CD4-positive, alpha-beta T cell treated with Interleukin-15 for 4 hours (primary cell): ENCODE measurements around the gene ABCC2.
"Not testable (repeated sequence)": the region's sequence is repeated elsewhere in the genome, so short reads cannot be mapped to it uniquely, and the experiment has no call there.

Experiments used
- DNase-seq: peaks from one replicate; pipeline ENCODE4 v3.0.0-alpha.2; 2020; ENCODE audit warnings: low spot score

Gene ABCC2

DNA sequence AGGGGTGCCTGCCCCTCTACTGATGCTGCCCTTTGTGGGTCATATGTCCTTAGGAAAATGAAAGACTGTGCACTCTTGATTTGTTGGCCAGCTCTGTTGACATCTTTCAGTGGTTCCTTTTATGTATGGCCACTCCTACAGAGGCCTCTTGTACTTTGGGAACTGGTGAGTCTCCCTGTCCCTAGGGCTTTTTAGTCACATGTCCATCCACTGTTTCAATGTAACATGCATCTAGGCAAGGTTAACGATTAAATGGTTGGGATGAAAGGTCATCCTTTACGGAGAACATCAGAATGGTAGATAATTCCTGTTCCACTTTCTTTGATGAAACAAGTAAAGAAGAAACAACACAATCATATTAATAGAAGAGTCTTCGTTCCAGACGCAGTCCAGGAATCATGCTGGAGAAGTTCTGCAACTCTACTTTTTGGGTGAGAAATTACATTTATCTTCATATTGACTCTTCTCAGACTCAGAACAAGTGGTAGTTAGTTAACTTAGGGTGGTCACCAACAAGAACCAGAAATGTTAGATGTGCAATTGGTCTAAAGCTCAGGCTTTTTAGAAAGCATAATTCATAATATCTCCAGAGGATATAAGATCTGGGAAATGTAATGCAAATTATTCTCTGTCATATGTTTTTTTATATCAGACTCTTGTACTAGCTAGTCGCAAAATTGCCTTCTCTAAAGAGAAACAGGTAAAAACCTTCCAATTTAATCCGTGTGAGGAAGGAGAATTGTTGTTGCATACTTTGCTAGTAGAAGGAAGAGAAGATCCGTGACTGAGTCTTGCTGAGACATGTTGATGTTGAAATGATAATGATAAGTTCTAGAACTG is at the start of gene ABCC2:
Gene ABCC2 (plus strand): TSS at position 194 of the 840 bp plus-strand sequence. CDS start 205 bp downstream, at position 399.
- no peak for DNase-seq

GRCh38 chr10:99733366-99733765 is 49.1 kb upstream of the ABCC2 start:
- DNase-seq: no peak

DNA sequence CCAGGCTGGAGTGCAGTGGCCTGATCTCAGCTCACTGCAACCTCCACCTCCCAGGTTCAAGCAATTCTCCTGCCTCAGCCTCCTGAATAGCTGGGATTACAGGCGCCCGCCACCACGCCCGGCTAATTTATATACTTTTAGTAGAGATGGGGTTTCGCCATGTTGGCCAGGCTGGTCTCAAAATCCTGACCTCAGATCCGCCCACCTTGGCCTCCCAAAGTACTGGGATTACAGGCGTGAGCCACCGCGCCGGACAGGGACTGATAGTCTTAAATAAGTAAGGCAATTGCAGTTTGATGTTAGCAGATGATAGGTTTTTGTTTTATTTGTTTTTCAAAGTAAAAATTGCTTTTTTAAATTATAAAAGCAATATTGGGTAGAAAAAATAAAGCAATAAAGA is 48.3 kb upstream of the ABCC2 start:
- DNase-seq: not testable (repeated sequence)

DNA sequence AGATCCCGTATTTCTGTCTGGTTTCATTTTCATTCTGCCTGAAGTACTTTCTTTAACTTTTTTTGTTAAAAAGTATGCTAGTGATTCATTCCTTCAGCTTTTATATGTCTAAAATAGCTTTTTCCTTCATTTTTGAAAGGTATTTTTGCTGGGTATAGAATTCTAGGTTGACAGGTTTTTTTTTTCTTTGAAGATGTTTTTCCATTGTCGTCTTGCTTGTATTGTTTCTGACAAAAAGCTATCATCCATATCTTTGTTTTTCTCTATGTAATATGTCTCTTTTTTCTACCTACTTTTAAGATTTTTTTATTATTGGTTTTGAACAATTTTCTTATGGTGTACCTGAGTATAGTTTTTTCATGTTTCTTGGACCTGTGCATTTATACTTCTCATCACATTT is 42.2 kb upstream of the ABCC2 start:
- DNase-seq: no peak

GRCh38 chr10:99740933-99741559 is 41.4 kb upstream of the ABCC2 start:
- DNase-seq: no peak

GRCh38 chr10:99742254-99742653 is 40.2 kb upstream of the ABCC2 start:
- DNase-seq: no peak

GRCh38 chr10:99742701-99743100 is 39.7 kb upstream of the ABCC2 start:
- DNase-seq: no peak

- no peak for DNase-seq
These were observed 38.6 kb upstream of the ABCC2 start for GRCh38 chr10:99743841-99744240.

DNA sequence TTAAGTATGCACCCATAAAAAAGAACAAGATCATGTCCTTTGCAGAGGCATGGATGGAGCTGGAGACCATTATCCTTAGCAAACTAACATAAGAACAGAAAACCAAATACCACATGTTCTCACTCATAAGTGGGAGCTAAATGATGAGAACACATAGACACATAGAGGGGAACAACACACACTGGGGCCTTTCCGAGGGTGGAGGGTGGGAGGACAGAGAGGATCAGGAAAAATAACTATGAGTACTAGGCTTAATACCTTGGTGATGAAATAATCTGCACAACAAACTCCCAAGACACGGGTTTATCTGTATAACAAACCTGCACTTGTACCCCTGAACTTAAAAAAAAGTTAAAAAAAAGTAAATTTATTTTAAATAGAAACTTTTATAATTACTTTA is 36.3 kb upstream of the ABCC2 start:
- not testable (repeated sequence) for DNase-seq

DNA sequence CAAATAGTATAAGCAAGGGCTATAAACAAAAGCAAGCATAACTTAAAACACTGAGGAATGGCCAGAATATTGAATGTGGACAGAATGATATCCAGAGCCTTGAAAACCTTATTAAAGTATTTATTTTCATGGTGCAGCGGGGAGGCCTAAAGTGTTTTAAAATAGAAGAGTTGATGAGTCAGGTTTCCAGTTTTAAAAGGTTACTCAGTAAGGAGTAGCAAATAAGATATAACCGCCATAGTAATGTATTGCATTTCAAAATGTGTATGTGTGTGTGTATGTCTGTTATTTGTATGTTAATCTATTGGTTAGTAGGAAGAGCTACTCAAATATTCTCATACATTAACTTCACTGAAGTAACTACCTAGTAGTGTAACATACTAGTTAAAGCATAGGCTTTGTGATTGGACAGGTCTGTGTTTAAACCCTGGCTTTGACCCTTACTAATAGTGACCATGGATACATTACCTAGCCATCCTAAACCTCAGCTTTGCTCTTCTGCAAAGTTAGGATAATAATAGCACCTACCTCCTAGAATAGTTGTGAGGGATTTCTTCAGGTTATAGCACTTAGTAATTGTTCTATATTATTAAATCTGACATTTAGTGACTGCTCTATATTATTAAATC is 33.5 kb upstream of the ABCC2 start:
- no peak for DNase-seq

GRCh38 chr10:99750641-99751040 is 31.8 kb upstream of the ABCC2 start:
- DNase-seq: no peak

GRCh38 chr10:99754670-99755069 is 27.8 kb upstream of the ABCC2 start:
- DNase-seq: no peak

DNA sequence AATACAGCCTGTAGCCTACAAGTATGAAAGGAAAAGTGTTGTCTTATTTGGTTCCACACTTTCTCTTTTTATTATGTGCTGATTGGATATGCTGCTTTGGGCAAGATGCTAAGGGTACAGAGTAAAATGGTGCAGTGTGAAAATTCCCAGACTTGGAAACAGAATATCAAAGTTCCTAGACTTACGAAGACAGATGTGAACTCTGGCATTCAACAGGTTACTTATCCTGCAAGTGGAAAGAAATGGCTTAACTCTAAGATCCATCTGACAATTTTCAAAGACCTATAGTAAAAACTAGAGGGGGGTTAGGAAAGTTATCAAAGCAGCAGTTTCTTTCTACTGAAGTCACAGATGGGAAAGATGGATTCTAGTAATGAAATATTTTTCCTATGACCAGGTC is 26.3 kb upstream of the ABCC2 start:
- DNase-seq: no peak

GRCh38 chr10:99758211-99758891 is 24.1 kb upstream of the ABCC2 start:
- DNase-seq: no peak

DNA sequence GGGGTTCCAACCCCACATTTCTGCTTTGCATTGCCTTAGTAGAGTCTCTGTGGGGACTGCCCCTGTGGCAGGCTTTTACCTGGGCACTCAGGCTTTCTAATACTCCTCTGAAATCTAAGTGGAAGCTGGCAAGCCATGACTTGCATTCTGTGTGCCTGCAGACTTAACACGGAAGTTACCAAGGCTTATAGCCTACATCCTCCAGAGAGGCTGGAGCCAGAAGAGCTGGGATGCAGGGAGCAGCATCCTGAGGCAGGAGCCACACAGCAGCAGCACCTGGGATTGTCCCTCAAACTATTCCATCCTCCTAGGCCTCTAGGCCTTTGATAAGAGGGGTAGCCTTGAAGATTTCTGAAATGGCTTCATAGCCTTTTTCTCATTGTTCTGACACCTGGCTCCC is 22.1 kb upstream of the ABCC2 start:
- no peak for DNase-seq

DNA sequence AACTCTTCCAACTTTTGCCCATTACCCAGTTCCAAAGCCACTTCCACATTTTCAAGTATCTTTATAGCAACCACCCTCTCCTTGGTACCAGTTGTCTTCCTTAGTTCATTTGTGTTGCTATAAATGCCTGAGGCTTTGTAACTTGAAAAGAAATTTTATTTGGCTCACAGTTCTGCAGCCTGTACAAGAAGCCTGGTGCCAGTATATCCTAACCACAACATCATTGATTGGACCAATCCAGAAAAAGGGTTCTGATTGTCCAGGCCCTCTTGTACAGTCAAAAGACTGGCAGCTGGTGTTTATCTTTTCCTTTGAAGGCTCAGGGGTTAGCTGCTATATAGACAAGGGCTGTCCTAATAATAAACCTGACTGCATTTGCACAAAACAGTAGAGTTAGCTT is 21.1 kb upstream of the ABCC2 start:
- no peak for DNase-seq

DNA sequence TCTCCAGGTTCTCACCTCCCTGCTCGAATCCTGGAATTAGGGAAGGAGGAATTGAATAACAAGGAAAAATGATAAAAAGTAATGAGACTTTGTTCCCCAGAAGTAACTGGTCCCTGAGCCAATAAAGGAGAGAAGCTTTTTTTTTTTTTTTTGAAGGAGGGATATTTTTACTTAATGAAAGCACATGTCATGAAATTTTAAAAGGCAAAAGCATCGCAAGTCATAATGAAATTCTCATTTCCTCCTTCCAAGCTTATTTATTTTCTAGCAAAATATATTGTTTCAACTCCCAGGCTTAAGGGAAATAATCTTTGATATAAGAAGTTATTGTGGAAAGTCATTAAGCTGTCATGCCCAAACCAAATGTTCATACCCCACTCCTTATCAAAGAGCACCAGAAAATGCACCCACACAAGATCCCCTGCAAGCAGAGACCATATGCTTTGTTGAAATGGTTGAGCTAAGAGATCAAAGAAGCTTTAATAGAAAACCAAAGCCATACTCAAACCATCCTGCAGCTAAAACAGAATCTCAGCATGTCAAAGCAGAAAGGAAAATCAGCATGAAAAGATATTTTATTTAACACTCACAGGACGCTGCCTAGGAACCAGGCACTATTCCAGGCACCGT is 16.7 kb upstream of the ABCC2 start:
- DNase-seq: no peak

- DNase-seq: no peak
These were observed 16.1 kb upstream of the ABCC2 start for GRCh38 chr10:99766302-99766681.

DNA sequence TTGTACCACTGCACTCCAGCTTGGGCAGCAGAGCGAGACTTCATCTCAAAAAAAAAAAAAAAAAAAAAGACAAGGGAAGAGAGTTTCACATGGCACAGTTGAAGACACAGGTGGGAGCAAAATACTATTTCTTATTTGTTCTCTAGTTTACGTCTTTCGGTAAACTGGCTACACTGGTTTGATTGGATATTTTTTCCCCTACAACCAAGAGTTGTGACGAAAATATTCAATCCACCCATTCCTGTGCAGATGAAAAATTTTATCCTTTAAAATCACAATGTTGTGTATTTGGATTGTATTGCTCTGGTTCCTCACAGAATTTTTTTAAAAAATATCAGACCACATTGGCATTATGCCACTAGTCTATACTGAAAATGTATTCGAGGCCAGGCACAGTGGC is 14.5 kb upstream of the ABCC2 start:
- DNase-seq: no peak

GRCh38 chr10:99768556-99768955 is 13.9 kb upstream of the ABCC2 start:
- DNase-seq: no peak

GRCh38 chr10:99769706-99770105 is 12.7 kb upstream of the ABCC2 start:
- DNase-seq: no peak

GRCh38 chr10:99770408-99771045 is 11.9 kb upstream of the ABCC2 start:
- DNase-seq: no peak
